Middle frontal gyrus (tissue), 1 donor: Measurements from ENCODE around the gene MPI.
A peak's percentile ranks its signal among the peaks of the same experiment; 100 is the strongest.
"Not testable (repeated sequence)": the region's sequence is repeated elsewhere in the genome, so short reads cannot be mapped to it uniquely, and the experiment has no call there.

ENCODE experiments used
- DNase-seq: peaks from one replicate; pipeline ENCODE4 v3.0.0-alpha.2; 2015; ENCODE audit warnings: low spot score; ENCODE audit errors: extremely low spot score

The MPI gene

DNA sequence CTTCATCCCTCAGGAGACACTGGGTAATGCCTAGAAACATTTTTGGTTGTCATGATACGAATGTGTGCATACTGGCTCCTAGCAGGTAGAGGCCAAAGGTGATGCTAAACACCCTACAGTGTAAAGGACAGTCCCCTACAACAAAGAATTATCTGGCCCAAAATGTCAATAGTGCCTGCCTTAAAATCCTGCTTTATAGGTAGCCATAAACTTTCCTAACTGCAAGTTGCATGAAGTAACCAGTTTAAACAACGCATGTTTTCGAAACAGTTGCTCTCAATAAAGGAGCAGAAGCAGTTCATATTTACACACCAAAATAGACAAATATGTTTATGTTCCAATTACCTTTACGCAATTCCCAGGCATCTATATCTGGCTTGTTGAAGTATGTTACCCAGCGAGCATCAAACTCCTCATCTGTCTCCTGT is 38.9 kb downstream of the MPI start:
- no peak for DNase-seq

GRCh38 chr15:74933573-74933972 is 43.7 kb downstream of the MPI start:
- DNase-seq = no peak

DNA sequence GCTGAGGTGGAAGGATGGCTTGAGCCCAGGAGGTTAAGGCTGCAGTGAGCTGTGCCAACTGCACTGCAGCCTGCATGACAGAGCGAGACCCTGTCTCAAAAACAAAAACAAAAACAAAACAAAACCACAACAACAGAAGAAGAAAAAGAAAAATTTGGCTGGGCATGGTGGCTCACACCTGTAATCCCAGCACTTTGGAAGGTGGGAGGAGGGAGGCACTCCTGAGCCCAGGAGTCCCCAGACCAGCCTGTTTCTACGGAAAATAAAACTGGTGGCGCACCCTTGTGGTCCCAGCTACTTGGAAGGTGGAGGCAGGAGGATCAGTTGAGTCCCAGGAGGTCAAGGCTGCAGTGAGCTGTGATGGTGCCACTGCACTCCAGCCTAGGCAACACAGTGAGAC is 45.4 kb downstream of the MPI start:
- not testable (repeated sequence) for DNase-seq

GRCh38 chr15:74937272-74937589 is 47.4 kb downstream of the MPI start:
- DNase-seq = no peak

DNA sequence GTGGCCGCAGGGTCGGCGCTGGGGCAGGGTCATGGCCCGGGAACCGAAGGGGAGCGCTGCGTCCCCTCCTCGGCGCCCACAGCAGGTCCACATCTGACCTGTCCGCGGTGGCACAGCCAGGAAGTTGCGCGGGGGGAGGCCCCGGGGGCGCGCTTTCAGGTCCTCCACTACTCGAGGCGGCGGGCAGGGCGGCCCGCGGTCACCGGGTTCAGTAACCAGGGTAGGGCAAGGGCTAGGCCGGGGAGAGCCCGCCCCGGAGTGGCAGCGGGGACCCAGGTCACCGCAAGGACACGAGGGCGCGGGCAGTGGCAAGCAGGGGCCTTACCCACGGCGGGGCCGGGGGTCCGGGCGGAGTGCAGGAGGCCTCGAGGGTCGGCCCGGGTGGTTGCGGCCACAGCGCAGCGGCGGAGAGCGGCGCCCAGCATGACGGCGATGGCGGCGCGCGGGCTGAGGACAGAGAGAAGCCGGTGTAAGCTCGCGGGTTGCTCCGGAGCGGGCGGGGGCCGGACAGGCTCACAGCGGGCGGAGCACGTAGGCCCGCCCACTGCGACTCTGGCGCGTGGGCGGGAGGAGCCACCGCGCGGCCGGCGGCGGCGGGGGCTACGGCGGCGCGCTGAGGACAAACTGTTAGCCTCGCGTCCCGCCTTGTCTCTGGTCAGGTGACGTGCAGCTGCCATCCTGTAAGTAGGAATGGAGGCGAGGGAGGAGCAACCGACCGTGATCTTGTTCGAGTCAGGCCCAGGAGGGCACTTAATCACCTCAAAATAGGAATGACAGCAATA is 47.9 kb downstream of the MPI start, which contains the start of gene COX5A:
TSS of gene COX5A (minus strand) at position 484 of the 782 bp plus-strand sequence. CDS start at position 425, 59 bp downstream.
- peak; percentile 94 for DNase-seq

- DNase-seq = peak; percentile 58
Measured at GRCh38 chr15:74950078-74950908, 60.5 kb downstream of the MPI start.

DNA sequence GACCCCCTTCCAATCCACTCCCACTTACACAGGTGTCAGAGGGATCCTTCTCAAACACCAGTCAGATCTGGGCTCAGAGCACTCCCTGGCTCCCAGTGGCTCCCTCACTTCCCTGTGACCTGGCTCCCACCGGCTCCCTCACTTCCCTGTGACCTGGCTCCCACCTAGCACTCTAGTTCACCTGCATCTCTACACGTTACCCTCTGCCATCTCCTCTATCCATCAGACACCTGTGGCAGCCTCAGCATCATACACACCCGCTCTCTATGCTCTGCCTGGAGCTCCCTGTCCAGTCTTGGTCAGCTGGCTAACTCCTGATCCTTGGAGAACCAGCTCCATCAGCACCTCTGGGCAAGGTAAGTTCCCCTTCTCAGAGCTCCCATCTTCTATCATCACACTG is 61.2 kb downstream of the MPI start:
- DNase-seq = no peak
